ENCODE data around the gene TUBB4B.

TUBB4B gene

DNA sequence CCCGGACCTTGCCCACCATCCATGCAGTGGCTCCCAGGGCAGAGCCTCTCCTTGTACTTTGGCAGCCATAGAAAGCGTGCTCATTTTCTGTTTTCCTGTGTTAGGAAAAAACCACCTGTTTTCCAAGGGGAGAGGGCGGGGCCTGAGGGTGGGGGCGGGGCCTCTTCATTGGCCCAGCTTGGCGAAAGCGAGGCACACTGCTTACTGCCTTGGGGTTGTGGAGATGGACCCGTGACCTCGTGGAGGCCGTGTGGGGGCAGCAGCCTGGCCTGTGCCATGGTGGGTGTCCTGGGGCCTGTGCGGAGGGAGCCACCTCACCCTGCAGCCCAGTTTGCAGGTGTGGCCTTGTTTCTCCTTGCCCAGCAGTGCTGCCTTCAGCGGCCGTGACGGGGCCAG lies 32.0 kb downstream of the TUBB4B start:
- no peak for DNase-seq

DNA sequence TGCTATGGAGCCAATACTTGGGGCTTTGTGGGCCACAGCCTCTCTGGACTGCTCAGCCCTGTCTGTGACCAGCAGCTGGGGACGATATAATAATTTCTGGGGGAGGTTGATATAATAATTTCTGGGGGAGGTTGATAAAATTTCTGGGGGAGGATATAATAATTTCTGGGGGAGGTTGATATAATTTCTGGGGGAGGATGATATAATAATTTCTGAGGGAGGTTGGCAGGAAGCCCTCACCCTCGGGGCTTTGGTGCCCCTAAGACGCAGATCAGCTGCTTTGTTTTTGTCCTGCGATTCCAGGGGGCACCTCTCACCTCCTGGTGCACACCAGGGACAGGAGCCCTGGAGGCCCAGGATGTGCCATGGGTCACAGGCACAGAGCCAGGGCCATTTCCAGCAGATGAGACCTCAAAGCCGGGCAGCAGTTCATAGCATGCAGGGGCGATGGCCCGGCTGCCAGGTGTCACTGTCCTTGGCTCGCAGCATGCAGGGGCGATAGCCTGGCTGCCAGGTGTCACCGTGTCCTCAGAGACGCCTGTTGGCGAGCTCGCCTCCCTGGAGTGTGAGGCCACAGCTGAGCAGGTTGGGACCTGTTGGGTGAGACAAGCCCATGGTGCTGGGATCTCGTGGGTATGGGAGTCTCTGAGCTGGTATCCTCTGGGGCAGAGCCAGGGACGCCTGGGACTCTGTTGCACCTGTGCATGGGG lies 32.7 kb downstream of the TUBB4B start:
- DNase-seq: no peak

DNA sequence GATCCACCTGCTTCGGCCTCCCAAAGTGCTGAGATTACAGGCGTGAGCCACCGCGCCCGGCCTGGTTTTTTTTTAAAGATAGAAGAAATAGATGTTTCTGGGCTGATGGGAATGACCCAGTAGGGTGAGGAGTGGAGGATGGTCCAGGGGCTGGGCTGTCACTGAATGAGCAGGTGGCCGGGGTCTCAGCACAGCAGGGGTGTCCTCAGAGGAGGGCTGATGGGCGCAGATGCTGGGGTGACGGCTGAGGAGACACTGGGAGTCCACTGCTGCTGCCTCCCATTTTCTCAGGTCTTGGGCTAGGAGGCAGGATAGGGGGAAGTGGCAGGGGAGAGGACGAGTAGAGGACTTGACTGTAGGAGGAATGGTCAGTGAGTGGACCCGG lies 34.1 kb downstream of the TUBB4B start:
- DNase-seq: no peak

DNA sequence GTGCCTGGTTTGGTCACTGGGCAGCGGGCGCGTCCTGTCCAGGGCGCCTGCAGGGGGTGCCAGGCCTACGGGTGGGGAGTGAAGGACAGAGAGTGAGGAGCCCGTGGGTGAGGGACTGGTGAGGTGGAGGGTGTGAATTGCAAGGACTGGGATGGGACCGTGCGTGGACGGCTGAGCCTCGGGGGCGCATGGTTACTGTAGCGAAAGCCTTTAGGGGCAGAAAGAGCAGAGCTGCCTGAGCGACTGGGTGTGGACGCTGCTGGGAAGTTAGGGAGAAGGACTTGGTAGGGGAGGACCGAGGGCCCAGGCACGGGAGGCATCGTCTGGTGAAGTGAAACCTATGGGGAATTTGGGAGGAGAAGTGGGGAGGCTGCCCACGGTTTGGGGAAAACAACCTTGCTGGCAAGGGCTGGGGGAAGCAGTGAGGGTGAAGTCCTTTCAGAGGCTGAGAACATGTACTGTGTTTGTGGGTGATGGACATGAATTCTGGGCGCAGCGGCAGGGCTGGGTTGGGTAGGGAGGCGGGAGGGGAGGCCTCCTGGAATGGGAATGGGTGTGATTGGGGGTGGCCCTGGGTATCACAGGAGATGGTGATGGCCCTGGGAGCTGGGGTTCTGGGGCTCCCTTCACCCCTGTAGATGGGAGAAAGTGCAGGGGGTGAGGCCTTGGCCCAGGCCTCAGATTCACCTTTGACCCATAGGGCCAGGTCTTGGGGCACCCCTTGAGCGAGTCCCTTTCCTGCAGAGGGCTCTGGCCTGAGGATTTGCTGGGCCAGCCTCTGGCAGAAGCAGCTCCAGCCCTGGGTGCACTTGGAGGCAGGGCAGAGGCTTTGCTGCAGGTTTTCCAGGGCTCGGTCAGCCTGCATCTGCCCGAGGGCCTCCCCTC lies 34.7 kb downstream of the TUBB4B start:
- no peak for DNase-seq

- DNase-seq: peak; percentile 80
Observed at GRCh38 chr9:137276473-137277328, 35.6 kb downstream of the TUBB4B start.

DNA sequence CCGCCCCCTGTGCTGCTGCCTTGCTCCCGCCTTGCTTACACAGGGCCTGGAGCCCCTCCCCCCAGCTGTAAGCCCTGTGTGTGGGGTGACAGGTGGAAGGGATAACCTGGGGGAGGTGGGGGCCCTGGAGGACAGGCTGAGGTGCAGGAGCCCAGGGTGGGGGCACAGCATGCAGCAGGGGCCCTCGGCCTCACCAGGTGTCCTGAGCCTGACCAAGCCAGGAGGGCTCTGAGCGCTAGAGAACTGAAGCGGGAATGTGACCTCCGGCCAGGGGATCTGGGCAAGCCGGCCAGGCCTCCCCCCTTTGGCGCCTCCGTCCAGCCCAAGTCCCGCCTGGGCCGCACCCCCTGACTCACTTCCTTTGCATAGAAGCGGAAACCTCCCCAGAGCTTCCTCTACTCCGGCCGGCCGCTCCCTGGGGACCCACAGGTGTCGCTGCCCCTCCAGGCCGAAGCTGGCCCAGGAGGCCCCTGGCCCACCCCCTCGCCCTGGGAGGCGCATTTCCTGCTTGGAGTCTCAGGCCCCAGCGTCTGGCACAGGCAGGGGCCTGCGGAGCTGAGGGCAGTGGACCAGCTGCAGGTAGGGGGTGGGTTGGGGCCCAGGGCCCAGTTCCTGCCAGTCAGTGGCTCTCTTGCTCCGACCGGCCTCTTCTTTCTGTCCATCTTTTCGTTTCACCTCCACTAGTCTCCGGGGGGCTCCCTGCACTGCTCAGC lies 36.4 kb downstream of the TUBB4B start, which contains the start of gene TOR4A:
TSS of gene TOR4A (plus strand) at position 398 of the 713 bp plus-strand sequence. CDS start 964 bp downstream, outside the sequence.
- DNase-seq: peak; percentile 79

DNA sequence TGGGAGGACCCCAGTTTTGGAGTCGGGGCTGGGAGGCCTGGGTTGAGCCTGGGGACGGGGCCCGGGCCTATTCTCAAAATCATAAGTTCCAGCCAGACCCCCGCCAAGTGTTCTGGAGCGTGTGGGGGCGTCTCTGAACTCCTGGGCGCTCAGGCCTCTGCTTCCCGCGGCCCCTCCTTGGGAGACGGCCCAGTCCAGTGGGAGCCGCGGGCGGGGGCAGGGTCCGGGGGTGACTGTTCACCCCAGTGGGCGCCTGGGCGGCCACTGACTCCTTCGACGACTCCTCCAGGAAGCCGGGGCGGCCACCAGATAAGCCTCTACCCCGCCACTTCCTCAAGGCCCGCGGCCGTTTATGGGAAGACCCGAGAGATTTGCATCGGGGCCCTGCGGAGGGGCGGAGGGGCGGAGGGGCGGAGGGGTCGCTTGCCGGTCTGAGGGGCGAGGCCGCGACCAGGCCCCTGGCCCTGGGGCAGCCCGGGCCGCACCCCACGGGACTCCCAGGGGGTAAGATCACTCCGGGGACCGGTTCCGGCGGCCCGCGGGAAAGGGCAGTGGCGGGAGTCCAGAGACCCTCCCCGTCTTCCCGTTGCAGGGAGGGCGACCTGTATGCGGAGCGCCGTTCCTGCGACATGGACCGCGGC lies 37.1 kb downstream of the TUBB4B start:
- peak; percentile 32 for DNase-seq

GRCh38 chr9:137278721-137279711 lies 37.9 kb downstream of the TUBB4B start:
- no peak for DNase-seq

DNA sequence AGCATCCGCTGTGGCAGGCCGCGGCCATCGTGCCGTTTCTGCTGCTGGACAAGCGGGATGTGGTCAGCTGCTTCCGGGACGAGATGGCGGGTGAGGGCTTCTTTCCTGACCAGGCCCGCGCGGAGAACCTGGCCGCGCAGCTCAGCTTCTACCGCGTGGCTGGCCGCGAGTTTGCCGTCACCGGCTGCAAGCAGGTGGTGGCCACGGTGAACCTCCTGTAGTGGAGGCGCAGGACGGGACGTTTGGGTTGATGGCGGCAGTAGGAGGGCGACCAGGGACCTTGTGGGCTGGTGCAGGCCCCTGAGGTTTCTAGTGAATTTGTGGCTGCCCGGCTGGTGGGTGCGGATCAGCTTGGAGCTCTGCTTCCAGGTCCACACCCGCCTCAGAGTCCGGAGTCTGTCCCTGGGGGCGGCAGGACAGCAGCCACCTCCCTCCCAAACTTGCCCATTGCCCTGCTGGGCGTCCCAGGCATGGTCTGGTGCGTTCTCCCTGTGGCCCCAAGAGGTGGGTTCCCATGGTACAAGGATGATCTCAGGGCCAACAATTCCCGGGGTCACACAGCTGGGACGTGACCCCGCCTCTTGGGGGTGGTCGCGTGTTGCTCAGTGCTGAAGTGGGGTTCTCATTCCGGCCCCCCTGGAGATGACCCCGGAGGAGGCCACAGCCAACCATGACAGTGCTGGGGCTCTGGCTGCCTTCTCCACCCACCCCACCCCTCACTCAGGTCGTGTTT lies 38.8 kb downstream of the TUBB4B start:
- DNase-seq: no peak

DNA sequence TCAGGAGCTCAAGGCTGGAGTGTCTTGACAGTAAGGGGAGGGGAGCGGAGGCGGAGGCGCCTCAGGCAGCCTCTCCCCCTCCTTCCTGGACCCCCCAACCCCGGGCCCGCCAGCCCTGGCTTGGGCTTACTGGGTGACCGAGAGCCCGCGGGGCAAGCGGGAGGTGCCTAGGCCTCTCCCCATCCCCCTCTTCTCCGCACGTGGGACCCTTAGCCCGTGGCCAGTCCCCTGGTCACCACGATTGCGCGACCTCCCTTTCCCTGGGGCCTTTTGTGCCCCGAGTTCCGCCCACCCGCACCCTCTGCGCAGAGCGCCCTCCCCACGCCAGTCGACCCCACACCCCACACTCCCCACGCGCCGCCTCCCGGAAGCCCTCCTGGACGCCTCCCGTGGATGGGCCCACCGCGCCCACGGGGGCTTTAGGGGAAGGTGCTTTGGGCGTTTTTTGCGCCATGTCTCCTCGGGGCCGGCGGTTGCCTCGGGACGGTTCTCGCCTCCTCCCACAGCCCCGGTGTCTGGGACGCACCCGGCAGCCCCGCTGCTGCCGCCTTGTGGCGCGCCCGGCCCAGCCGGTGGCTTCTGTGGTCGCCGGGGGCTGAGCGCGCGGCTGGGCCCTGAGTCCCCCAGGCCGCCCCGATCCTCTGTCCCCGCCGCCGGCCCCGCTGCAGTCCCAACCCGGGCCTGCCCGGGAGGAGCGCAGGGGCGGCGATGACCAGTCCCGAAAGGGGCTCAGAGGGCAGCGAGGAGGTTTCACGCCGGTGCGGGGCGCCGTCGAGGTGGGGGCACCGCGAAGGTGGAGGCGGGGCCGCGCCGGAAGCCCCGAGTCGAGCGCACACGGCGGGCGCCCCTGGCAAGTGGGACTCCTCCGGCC lies 39.6 kb downstream of the TUBB4B start:
- no peak for DNase-seq

DNA sequence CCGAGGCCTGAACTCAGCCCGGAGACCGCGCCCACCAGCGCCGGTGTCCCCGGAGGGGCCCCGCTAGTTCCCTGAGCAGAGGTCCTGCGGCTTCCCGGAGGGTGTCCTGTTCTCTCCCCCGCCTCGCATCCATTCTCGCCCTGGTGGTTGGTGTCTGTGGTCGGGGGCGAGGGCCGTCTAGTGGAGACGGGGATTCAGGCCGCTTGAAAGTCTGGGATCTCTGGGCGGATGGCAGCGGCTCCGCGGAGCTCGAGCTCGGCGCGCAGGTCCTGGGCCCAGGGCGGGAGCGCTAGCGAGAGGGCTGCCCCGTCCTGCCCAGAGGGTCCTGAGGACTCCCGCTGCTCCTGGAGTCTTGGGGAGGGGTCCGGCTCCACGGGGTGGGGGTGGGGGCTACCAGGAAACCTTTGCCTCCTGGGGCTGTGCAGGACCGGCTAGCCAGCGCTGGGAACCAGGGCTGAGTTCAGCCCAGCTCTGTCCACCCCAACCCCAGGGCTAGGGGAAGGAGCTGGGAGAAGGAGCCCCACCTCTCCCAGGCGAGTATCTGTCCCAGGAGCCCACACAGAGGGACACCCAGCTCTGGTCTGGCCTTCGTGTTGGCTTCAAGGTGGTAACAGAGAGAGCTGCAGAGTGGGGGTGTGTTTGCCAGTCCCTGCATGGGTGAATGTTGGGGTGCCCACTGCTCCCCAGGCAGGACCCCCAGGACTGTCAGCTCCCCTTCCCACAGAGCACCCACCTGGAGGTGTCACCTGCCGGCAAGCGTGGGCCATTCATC lies 40.4 kb downstream of the TUBB4B start:
- no peak for DNase-seq

GRCh38 chr9:137286975-137287383 lies 45.9 kb downstream of the TUBB4B start:
- no peak for DNase-seq

- no peak for DNase-seq
Observed at GRCh38 chr9:137293094-137293481, 52.0 kb downstream of the TUBB4B start.
